ENCODE results near the gene FAXC. TPM values are rescaled to one million over a fixed set of nuclear protein-coding genes. Genes with fewer than 3 reads are reported as not detected.
"Not testable (repeated sequence)": the region's sequence is repeated elsewhere in the genome, so short reads cannot be mapped to it uniquely, and the experiment has no call there.

The FAXC gene
- total and polyA plus RNA-seq, 9 donors: 1.2 to 4.8 (median 2.5) TPM

DNA sequence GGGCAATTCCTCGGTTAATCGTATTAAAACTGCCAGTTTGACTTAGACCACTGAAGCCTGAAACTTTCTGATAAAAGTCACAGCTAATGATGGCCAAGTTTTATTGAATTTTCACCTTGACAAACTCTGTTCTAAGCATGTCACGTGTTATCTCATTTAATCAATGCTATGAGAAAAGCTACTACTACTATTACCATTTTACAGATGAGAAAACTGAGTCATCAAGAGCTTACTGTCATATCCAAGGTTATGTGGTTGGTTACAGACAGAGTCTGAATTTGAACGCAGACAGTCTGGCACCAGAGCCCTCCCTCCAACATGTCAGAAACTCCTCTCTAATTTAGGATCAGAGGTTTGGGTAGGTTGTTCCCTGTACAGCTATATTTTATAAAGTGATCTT is 4.3 kb downstream of the FAXC start:
- WGBS (ENCODE audit: insufficient coverage): 96% methylated on average over 2 of the region's 4 CpGs
- H3K36me3 ChIP-seq (ENCODE audit: control insufficient read depth, insufficient read depth, low read length): no peaks in the 10 kb centered on the region

DNA sequence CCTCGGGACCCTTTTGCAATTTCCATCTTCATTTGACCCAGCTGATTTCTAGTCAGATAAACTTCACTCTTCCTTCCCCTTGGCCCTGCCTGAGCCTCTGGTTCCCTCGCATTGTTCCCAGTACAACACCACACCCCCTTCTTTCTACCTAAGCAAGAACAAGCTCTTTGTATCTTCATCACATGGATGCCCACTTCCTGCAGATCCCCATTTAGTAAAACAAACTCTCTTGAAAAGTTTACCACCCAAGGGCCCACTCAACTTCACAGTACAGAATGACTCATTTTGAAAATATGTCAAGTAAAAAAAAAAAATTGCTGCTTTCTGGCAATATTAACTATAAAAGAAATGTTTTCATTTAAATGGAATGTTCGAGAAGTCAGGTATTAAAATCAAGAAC is 5.2 kb downstream of the FAXC start:
- 44% methylated on average over 2 of the region's 3 CpGs for WGBS (ENCODE audit: insufficient coverage)
- peaks cover 8% of the 10 kb centered on the region for H3K4me1 ChIP-seq (ENCODE audit: control insufficient read depth, insufficient read depth, low read length)
- H3K9me3 ChIP-seq (replicated peaks; ENCODE audit: control insufficient read depth, low read depth, low read length): no peaks in the 10 kb centered on the region
- H3K27ac ChIP-seq (ENCODE audit: low read length): no peak overlapping the region
- H3K36me3 ChIP-seq (ENCODE audit: control insufficient read depth, insufficient read depth, low read length): no peaks in the 10 kb centered on the region
- H3K4me3 ChIP-seq (ENCODE audit: low read length): no peak overlapping the region
- H3K27me3 ChIP-seq (ENCODE audit: control insufficient read depth, insufficient read depth, low read length): peaks cover 5% of the 10 kb centered on the region
- DNase-seq: no peak

More for the DNA sequence above, 4.3 kb downstream of the FAXC start:
- no peak overlapping the region for H3K4me3 ChIP-seq (ENCODE audit: low read length)
- H3K9me3 ChIP-seq (replicated peaks; ENCODE audit: control insufficient read depth, low read depth, low read length): no peaks in the 10 kb centered on the region
- H3K27me3 ChIP-seq (ENCODE audit: control insufficient read depth, insufficient read depth, low read length): peaks cover 9% of the 10 kb centered on the region
- H3K4me1 ChIP-seq (ENCODE audit: control insufficient read depth, insufficient read depth, low read length): peaks cover 11% of the 10 kb centered on the region
- H3K27ac ChIP-seq (ENCODE audit: low read length): no peak overlapping the region
- no peak for DNase-seq

DNA sequence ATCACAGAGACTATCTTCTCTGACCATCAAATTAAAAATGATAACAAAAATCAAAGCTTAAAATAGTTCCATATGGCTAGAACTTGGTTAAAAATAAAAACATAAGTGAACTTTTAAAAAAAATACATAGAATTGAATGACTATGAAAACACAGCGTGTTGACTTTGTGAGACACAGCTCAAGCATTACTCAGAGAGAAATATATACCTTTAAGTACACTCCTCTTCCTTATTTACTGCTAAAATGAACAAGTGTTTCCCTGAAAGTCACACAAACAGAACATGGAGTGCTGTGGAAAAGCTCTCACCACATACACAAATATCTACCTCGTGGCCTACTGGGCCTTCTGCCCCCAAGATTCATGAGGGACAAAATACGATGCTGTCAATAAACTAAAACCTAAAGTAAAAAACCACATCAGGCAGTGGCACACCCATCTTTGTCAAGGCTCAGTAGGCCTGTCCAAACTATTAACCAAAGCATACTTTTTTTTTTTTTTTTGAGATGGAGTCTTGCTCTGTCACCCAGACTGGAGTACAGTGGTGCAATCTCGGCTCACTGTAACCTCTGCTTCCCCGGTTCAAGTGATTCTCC is 7.5 kb downstream of the FAXC start:
- no peak overlapping the region for H3K27ac ChIP-seq (ENCODE audit: low read length)
- H3K36me3 ChIP-seq (ENCODE audit: control insufficient read depth, insufficient read depth, low read length): no peaks in the 10 kb centered on the region
- no peak for DNase-seq
- H3K9me3 ChIP-seq (replicated peaks; ENCODE audit: control insufficient read depth, low read depth, low read length): no peaks in the 10 kb centered on the region
- H3K4me1 ChIP-seq (ENCODE audit: control insufficient read depth, insufficient read depth, low read length): no peaks in the 10 kb centered on the region
- H3K4me3 ChIP-seq (ENCODE audit: low read length): no peak overlapping the region
- 83% methylated on average over 3 of the region's 5 CpGs for WGBS (ENCODE audit: insufficient coverage)
- H3K27me3 ChIP-seq (ENCODE audit: control insufficient read depth, insufficient read depth, low read length): no peaks in the 10 kb centered on the region

DNA sequence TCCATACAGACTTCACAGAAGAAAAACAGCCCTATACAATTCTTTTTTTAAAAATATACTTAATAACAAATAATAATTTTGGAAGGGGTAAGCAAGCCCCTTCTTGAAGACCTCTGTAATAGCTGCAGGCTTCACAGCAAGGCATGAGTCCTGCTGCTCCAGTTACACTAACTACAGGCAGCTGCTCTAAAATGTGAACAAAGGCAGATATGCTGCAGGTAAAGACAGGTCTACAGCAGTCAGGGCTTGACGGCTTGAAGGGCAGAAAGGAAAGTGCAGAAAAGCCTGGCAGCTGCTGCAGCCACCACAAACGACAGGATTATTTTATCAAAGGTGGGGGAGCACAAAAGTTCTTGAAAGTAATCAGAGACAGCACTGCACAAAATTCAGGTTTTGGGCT is 11.3 kb downstream of the FAXC start:
- no peaks in the 10 kb centered on the region for H3K27me3 ChIP-seq (ENCODE audit: control insufficient read depth, insufficient read depth, low read length)
- no peaks in the 10 kb centered on the region for H3K9me3 ChIP-seq (replicated peaks; ENCODE audit: control insufficient read depth, low read depth, low read length)
- DNase-seq: no peak
- no peaks in the 10 kb centered on the region for H3K4me1 ChIP-seq (ENCODE audit: control insufficient read depth, insufficient read depth, low read length)
- H3K27ac ChIP-seq (ENCODE audit: low read length): no peak overlapping the region
- H3K36me3 ChIP-seq (ENCODE audit: control insufficient read depth, insufficient read depth, low read length): no peaks in the 10 kb centered on the region
- no peak overlapping the region for H3K4me3 ChIP-seq (ENCODE audit: low read length)
- 18% methylated on average over 2 of the region's 2 CpGs for WGBS (ENCODE audit: insufficient coverage)

DNA sequence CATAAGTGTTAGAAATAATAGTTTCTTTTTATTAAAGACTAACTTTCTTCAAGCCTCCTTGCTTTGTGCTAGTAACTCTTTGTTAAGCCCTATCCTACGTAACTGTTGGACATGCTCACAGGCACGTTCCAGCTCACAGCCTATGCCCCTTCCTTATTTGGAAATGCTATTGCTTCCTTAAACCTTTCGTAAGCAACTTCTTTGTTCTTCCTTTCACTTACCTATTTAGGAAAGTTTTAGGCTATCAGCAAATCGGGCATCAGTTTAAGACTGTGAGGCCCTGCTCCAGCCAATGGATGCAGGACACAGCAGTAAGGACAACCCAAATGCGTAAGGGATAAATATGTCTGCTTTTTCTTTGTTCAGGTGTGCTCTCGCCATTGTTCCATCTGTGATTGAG is 14.2 kb downstream of the FAXC start:
- not testable (repeated sequence) for DNase-seq; H3K4me3 ChIP-seq (ENCODE audit: low read length); H3K4me1 ChIP-seq (ENCODE audit: control insufficient read depth, insufficient read depth, low read length); H3K27me3 ChIP-seq (ENCODE audit: control insufficient read depth, insufficient read depth, low read length); H3K36me3 ChIP-seq (ENCODE audit: control insufficient read depth, insufficient read depth, low read length); H3K27ac ChIP-seq (ENCODE audit: low read length); H3K9me3 ChIP-seq (replicated peaks; ENCODE audit: control insufficient read depth, low read depth, low read length)
- 73% methylated on average over 3 of the region's 6 CpGs for WGBS (ENCODE audit: insufficient coverage)

DNA sequence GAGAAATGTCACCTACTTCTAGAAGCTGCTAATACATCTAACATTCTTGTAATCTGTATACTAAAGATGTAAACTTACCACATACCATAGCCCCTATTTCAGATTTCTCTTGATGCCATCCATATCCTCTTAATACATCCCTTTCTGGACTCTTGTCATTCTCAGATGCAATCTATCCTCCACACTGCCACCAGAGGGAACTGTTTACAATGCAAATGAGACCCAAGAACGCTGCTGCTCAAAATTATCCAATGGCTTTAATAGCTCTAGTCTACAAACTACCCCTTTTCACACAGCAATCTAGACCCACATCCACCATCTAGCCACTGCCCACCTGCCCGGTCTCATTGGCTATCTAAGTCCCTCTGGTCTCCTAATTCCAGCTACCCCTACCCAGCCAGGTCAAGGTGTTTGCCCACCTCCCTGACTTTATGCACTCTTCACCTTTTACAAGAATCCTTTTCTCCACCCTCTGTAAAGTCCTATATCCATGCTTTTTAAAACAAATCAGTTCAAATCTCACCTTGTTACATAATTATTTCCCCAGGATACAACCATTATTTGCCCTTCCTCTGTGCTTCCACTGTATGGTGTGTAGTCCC is 14.8 kb downstream of the FAXC start:
- Histone ChIP-seq H3K4me1 (ENCODE audit: control insufficient read depth, insufficient read depth, low read length) (no peaks in the 10 kb centered on the region), H3K4me3 (ENCODE audit: low read length) (no peak overlapping the region), H3K9me3 (replicated peaks; ENCODE audit: control insufficient read depth, low read depth, low read length) (no peaks in the 10 kb centered on the region), H3K36me3 (ENCODE audit: control insufficient read depth, insufficient read depth, low read length) (no peaks in the 10 kb centered on the region), H3K27ac (ENCODE audit: low read length) (no peak overlapping the region), H3K27me3 (ENCODE audit: control insufficient read depth, insufficient read depth, low read length) (no peaks in the 10 kb centered on the region)
- peak; percentile 16 for DNase-seq
- 49% methylated on average over 2 of the region's 2 CpGs for WGBS (ENCODE audit: insufficient coverage)

DNA sequence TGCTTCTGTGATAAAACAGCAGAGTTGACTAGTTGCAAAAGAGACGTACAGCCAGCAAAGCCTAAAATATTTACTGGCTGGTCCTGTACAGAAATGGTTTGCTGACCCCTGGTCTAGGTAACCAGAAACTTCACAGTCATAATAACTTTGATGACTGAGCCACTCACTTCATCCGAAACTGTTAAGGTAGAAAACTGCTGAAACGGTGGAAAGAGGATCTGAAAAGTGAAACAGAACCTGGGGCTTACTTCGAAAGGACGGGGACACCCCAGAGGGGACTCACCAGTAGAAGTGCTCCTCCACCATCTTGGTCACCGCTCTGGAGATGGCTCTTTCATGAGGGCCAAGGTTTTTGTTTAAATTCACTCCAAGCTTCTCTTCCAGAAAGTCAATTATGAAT is 16.4 kb downstream of the FAXC start:
- no peak for DNase-seq
- Histone ChIP-seq H3K9me3 (replicated peaks; ENCODE audit: control insufficient read depth, low read depth, low read length) (no peaks in the 10 kb centered on the region), H3K27me3 (ENCODE audit: control insufficient read depth, insufficient read depth, low read length) (no peaks in the 10 kb centered on the region), H3K4me1 (ENCODE audit: control insufficient read depth, insufficient read depth, low read length) (no peaks in the 10 kb centered on the region), H3K27ac (ENCODE audit: low read length) (no peak overlapping the region), H3K4me3 (ENCODE audit: low read length) (no peak overlapping the region), H3K36me3 (ENCODE audit: control insufficient read depth, insufficient read depth, low read length) (no peaks in the 10 kb centered on the region)
- WGBS (ENCODE audit: insufficient coverage): 77% methylated on average over 5 of the region's 6 CpGs

DNA sequence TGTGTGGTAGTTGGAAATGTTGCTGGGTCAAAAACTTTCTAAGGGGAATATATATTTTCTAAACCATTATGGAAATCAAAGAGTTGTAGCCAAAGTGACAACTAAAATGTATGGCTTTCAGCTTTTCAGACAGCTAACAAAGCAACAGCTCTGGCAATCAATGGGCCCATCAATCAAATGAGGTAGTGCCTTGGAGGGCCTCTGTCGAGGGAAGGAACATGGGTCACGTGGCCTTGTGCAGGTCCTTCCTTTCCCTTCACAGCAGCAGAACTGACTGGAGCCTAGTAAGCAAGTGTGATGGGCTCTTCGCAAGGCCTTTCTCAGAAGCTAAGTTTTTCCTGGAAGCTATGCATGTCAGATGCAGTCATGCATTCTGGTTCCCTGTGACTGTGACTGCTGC is 17.9 kb downstream of the FAXC start:
- Histone ChIP-seq H3K36me3 (ENCODE audit: control insufficient read depth, insufficient read depth, low read length) (no peaks in the 10 kb centered on the region), H3K27ac (ENCODE audit: low read length) (no peak overlapping the region), H3K4me3 (ENCODE audit: low read length) (no peak overlapping the region), H3K27me3 (ENCODE audit: control insufficient read depth, insufficient read depth, low read length) (no peaks in the 10 kb centered on the region), H3K9me3 (replicated peaks; ENCODE audit: control insufficient read depth, low read depth, low read length) (no peaks in the 10 kb centered on the region), H3K4me1 (ENCODE audit: control insufficient read depth, insufficient read depth, low read length) (no peaks in the 10 kb centered on the region)
- 49% methylated on average over 2 of the region's 3 CpGs for WGBS (ENCODE audit: insufficient coverage)
- DNase-seq: no peak

DNA sequence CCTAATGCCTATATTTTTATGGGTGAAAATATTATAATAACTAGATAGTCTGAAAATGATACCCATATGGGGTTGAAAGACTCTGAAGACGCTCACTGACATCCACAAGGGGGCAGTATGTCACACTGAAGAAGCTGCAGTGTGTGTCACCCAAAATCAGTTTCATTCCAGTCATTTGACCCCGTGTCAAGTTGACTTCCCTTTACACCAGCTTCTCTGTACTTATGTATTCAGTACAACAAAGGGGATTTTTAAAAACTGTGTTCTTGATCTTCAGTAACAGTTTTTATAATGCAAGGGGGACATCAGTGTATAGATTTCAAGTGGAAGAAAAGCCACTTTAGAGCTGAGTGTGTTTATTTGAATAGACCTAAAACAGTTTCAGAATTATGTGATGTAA is 19.3 kb downstream of the FAXC start:
- H3K4me3 ChIP-seq (ENCODE audit: low read length): no peak overlapping the region
- no peak overlapping the region for H3K27ac ChIP-seq (ENCODE audit: low read length)
- no peaks in the 10 kb centered on the region for H3K9me3 ChIP-seq (replicated peaks; ENCODE audit: control insufficient read depth, low read depth, low read length)
- H3K36me3 ChIP-seq (ENCODE audit: control insufficient read depth, insufficient read depth, low read length): no peaks in the 10 kb centered on the region
- DNase-seq: peak; percentile 72
- no CpG with 5 or more reads among the region's 2 CpGs for WGBS (ENCODE audit: insufficient coverage)
- no peaks in the 10 kb centered on the region for H3K4me1 ChIP-seq (ENCODE audit: control insufficient read depth, insufficient read depth, low read length)
- no peaks in the 10 kb centered on the region for H3K27me3 ChIP-seq (ENCODE audit: control insufficient read depth, insufficient read depth, low read length)

DNA sequence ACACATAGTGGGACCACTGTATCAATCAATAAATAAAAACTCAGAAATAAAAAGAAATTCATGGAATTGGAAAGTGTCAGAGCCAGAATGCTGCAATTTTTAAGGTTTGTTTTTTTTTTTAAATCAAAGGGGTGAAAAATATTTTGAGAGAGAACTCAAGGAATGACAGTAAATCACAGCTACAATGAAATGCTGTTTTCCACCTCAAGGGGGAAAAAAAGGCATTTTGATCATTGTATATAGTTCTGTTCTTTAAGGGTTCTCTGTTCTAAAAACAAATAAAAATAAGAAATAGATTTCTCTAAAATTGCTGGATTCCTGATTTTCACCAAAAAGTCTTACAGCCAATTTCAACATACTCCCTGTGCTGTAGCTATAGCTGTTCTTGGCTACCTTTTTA is 24.5 kb downstream of the FAXC start:
- Histone ChIP-seq H3K9me3 (replicated peaks; ENCODE audit: control insufficient read depth, low read depth, low read length) (no peaks in the 10 kb centered on the region), H3K27me3 (ENCODE audit: control insufficient read depth, insufficient read depth, low read length) (no peaks in the 10 kb centered on the region), H3K36me3 (ENCODE audit: control insufficient read depth, insufficient read depth, low read length) (no peaks in the 10 kb centered on the region), H3K4me3 (ENCODE audit: low read length) (no peak overlapping the region), H3K27ac (ENCODE audit: low read length) (no peak overlapping the region), H3K4me1 (ENCODE audit: control insufficient read depth, insufficient read depth, low read length) (no peaks in the 10 kb centered on the region)
- no peak for DNase-seq

DNA sequence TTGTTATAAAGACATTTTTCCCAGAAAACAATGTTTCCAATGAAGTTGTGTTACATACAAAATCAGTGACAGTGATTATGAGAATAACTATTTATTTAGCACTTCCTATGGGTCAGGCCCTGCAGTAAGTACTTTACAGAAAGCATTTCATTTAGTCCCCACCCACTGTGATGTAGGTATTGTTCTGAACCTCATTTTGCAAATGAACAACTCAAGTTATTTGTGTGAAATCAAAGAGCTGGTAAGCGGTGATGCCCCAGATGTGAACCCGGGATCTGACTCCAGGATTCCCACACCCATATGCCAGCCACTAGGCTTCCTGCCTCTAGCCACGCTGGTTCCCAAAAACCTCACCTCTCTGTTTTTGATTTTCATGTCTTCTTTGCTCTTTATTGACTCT is 30.9 kb downstream of the FAXC start:
- H3K9me3 ChIP-seq (replicated peaks; ENCODE audit: control insufficient read depth, low read depth, low read length): no peaks in the 10 kb centered on the region
- WGBS (ENCODE audit: insufficient coverage): no CpG with 5 or more reads among the region's 3 CpGs

More for the DNA sequence above, 30.9 kb downstream of the FAXC start:
- Histone ChIP-seq H3K4me1 (ENCODE audit: control insufficient read depth, insufficient read depth, low read length) (no peaks in the 10 kb centered on the region), H3K27me3 (ENCODE audit: control insufficient read depth, insufficient read depth, low read length) (no peaks in the 10 kb centered on the region), H3K36me3 (ENCODE audit: control insufficient read depth, insufficient read depth, low read length) (no peaks in the 10 kb centered on the region), H3K27ac (ENCODE audit: low read length) (no peak overlapping the region), H3K4me3 (ENCODE audit: low read length) (no peak overlapping the region)
- DNase-seq: no peak
